ENCODE measurements around the gene TRPM7. TPM values are rescaled to one million over a fixed set of nuclear protein-coding genes. Genes with fewer than 3 reads are reported as not detected.

The TRPM7 gene
- total and polyA plus RNA-seq, 9 of the 15 experiments (the other 6 are each of a cell fraction or from before 2014, with no cell fraction given): 12.3 to 59.2 (median 31.5) TPM

- TF ChIP-seq TAF1 (IDR thresholded peaks at IDR 0.05; ENCODE audit: control insufficient read depth, extremely low read depth, insufficient read depth, low read length, severe bottlenecking) (peak; percentile 76), GABPB2 (CRISPR knock-in tag; conservative IDR thresholded peaks at IDR 0.05) (no peak), SIRT6 (IDR thresholded peaks at IDR 0.05; ENCODE audit: low read depth, low read length) (no peak), TBP (optimal IDR thresholded peaks at IDR 0.05; ENCODE audit: low read depth, low read length) (peak; percentile 79), MTA3 (IDR thresholded peaks at IDR 0.05; ENCODE audit: borderline replicate concordance) (peak; percentile 62; the same call in 1 of the 2 replicates), IRF1 (CRISPR knock-in tag; IDR thresholded peaks at IDR 0.05; ENCODE audit: borderline replicate concordance) (no peak), ZKSCAN3 (CRISPR knock-in tag; IDR thresholded peaks at IDR 0.05) (no peak), BRCA1 (IDR thresholded peaks at IDR 0.05) (no peak), BRCA1 (CRISPR knock-in tag; IDR thresholded peaks at IDR 0.05) (no peak), ZMIZ1 (IDR thresholded peaks at IDR 0.05; ENCODE audit: low read depth in 2 of 2, low read length in 2 of 2) (no peak), ARID3B (CRISPR knock-in tag; IDR thresholded peaks at IDR 0.05; ENCODE audit: borderline replicate concordance) (no peak), MXD1 (CRISPR knock-in tag; IDR thresholded peaks at IDR 0.05; ENCODE audit: borderline replicate concordance, poor library complexity, severe bottlenecking) (peak; percentile 59), ZNF764 (CRISPR knock-in tag; IDR thresholded peaks at IDR 0.05; ENCODE audit: low read depth) (no peak), ZNF175 (CRISPR knock-in tag; IDR thresholded peaks at IDR 0.05; ENCODE audit: low read depth) (peak; percentile 24; the same call in 1 of the 2 replicates), FOXP4 (CRISPR knock-in tag; IDR thresholded peaks at IDR 0.05; ENCODE audit: borderline replicate concordance) (no peak), HMBOX1 (IDR thresholded peaks at IDR 0.05) (peak; percentile 49; the same call in 1 of the 2 replicates)
Measured at GRCh38 chr15:50686469-50687301, at the start of gene TRPM7 (continued).
